HG03469 (cell line): ENCODE results near the gene NKIRAS2.

Experiments used
- ATAC-seq: cut with Tn5 transposase; IDR thresholded peaks from one replicate; pipeline ENCODE4 v1.9.1; 2021; ENCODE audit warnings: mild to moderate bottlenecking, moderate library complexity, moderate number of reproducible peaks; ENCODE audit not compliant: unreplicated experiment

NKIRAS2 gene

DNA sequence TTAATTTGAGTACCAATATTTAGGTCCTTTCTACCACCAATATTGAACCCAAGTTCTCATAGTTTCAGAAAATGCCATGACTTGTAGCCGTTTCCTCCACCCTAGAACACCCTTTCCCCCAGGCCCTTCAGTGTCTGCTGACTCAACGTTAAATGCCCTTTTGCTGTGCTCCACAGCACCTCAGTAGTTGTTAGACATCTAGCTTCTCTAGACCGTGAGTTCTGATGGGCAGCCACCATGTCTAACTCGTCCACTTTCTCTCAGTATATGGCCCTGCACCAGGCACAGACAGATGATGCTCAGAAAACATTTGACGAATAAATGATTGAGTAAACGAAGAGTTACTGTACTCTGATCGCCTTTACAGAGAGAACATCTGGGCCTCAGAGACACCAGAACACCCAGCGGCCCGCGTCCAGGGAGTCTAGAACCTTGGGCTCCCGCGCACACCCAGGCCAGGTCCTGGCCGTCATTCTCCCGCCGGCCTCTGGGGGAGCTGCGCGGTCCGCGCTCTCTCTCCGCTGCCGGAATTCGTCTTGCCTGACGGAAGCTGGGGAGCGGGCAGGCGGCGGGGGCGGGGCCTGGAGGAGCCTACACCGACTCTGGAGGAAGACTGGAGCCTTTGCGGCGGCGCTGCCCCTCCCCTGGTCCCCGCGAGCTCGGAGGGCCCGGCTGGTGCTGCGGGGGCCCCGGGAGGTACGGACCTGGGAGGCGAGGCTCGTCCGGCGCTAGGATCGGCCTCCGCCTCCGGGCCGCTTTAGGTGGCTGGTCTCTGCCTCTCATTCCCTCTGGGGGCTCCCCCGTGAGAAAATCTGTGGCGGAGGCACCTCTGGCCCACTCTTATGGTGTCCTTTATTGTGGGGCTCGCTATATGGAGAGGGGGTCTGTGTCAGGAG lies at the start of gene NKIRAS2:
Gene NKIRAS2, plus strand, starts transcription at position 582 of the 896 bp plus-strand sequence. CDS start 1,488 bp downstream, outside the sequence.
- ATAC-seq: peak; percentile 35

DNA sequence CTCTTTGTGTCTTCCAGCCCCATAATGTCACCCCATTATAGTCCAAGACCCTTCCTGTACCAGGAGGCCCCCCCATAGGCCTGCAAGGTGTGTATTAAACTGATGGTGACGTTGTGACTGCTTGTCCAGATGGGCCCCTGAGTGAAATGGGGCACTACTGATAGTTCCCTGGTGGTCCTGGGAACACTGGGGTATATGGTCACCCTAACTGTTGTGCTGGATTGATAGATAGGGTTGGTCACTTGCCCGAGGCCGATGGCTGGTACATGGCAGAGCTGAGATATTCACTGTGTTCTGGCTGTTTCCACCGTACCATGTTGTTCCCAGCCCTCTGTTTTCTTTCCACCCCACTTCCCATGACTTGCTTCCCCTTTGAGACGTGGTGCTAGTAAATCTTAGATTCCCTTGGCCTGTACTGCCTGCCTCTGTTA lies 49.0 kb upstream of the NKIRAS2 start:
- no peak for ATAC-seq

GRCh38 chr17:41971721-41972523 lies 48.0 kb upstream of the NKIRAS2 start:
- no peak for ATAC-seq

DNA sequence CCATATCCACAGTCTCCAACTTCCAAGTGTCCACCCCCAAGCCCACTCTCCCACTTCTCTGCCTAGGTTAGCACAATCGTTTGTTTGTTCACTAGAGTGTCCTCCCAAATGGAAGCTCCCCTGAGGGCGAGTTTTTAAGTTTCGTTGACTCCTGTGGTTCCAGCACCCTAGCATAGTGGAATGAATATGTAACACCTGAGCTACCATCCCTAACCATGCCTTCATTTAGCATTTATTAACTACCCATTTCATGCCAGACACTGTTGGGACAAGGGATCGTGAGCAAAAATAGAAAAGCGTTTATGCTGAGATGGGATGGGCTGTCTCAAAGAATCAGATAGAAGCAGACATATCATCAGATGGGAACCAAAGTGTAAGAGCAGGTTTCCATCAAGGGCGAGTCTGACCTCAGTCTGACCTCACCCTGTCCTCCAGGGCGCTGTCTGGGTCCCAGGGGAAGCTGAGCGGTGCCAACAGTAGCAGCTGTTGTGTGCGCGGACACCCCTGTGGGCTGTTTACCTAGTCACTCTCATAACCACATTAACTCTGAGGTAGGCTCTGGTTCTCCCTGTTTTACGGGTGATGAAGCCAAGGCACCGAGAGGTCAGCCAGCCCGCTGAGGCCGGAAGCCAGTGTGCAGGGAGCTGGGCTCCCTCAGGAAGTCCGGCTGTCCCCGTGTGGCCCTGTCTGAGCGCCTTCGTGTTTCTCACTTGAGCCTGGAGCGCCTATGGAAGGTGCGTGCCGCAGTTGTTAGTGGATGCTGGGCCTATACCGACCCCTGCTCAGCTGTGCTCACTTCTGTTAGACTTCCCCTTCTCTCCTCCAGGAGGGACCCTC lies 47.1 kb upstream of the NKIRAS2 start:
- ATAC-seq: no peak

GRCh38 chr17:41973408-41973811 lies 46.5 kb upstream of the NKIRAS2 start:
- ATAC-seq: no peak

DNA sequence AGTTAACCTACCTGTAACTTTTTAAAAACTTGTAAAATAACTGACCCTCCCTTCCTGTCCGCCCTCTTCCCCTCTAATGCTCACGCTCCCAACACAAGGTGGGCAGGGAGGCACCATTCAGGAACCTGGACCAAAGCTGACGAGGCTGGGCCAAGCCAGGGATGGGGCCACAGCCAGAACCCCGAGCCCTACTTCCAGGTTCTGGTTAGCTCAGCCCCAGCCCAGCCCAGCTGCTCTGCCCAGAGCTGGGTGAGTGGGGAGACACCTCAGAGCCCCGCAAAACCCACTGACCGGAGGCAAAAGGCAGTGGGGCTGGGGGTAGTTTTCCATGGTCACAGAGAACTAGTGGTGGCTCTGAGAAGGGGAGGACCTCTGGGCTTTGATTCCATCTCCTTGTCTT lies 45.9 kb upstream of the NKIRAS2 start:
- no peak for ATAC-seq

DNA sequence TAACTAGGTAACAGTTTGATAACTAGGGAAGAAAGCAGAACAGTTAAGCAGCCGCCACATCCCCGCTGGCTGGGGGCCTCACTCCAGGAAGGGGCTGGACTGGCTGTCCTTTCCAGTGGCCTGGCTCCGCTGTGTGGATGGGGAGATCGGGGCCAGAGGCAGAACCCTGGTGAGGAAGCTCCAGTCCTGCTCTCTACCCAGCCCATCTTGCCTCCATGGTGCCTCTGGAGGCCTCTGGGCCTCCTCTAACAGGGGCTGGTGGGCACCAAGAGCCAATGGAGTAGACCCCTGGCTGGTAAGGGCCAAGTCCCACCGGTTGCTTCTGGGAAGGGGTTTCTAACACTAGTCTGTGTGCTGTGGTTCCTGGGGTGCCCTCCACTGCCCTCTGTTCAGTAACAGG lies 45.2 kb upstream of the NKIRAS2 start:
- ATAC-seq: no peak

GRCh38 chr17:41975099-41976083 lies 44.5 kb upstream of the NKIRAS2 start:
- no peak for ATAC-seq

GRCh38 chr17:41976142-41976768 lies 43.6 kb upstream of the NKIRAS2 start:
- ATAC-seq: no peak

GRCh38 chr17:41977991-41978390 lies 41.9 kb upstream of the NKIRAS2 start:
- no peak for ATAC-seq

GRCh38 chr17:41982026-41982760 lies 37.7 kb upstream of the NKIRAS2 start:
- ATAC-seq: no peak

DNA sequence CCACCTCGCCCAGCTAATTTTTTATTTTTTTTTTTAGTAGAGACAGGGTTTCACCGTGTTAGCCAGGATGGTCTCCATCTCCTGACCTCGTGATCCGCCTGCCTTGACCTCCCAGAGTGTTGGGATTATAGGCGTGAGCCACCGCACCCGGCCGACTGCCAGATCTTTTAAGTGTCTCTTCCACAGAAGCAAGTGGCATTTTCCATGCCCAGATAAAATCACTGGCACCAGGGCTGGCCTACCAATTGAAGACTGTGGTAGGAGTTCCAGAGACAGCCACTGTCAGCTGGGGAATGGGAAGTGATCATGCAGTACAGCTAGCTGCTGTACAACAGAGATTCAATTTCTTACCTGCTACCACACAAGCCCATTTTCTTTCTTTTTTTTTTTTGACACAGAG lies 35.4 kb upstream of the NKIRAS2 start:
- no peak for ATAC-seq

DNA sequence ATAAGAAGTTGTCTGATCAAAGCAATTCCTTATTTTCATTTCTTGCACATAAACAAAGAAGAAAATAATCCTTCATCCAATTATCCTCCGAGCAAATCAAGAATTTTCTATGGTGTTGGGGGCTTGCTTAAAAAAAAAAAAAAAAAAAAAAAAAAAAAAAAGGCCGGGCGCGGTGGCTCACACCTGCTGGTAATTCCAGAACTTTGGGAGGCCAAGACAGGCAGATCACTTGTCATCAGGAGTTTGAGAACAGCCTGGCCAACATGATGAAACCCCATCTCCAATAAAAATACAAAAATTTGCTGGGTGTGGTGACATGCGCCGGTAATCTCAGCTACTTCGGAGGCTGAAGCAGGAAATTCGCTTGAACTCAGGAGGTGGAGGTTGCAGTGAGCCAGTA lies 34.0 kb upstream of the NKIRAS2 start:
- ATAC-seq: no peak

GRCh38 chr17:41986634-41987033 lies 33.3 kb upstream of the NKIRAS2 start:
- no peak for ATAC-seq

DNA sequence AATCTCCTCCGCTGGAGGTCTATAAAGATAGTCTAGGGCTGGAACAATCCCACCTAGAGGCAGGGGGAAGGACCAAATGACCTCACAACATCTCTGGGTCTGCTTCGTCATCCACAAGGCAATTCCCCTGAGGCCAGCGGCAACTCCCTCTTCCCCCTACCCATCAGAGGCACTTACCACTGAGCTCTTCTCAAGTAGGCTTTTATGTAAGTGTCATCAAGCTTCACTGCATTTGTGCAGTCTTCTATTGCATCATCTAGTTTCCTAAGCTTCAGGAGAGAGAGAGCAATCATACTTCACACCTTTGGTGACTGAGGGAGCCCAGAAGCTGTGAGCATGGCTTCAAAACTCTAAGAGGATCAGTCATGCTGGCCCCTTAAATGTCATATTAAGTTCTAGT lies 32.2 kb upstream of the NKIRAS2 start:
- ATAC-seq: no peak

DNA sequence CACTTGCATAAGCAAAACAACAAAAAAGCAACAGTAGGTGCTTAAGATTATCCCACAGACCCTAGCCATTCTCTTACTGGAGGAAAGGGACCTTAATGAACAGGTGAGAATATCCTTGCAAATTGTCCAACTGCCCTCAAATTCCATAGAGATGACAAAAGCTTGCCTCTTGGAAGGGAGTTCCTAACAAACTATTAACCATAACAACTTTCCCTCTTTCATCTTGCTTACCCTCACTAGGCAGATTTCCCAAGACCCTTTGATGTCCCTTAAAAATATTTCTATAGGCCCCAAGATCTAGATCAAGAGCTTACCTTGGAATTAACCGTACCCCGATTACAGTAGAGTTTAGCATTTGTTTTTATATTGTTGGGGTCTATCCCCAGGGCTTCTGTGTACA lies 31.5 kb upstream of the NKIRAS2 start:
- ATAC-seq: no peak

DNA sequence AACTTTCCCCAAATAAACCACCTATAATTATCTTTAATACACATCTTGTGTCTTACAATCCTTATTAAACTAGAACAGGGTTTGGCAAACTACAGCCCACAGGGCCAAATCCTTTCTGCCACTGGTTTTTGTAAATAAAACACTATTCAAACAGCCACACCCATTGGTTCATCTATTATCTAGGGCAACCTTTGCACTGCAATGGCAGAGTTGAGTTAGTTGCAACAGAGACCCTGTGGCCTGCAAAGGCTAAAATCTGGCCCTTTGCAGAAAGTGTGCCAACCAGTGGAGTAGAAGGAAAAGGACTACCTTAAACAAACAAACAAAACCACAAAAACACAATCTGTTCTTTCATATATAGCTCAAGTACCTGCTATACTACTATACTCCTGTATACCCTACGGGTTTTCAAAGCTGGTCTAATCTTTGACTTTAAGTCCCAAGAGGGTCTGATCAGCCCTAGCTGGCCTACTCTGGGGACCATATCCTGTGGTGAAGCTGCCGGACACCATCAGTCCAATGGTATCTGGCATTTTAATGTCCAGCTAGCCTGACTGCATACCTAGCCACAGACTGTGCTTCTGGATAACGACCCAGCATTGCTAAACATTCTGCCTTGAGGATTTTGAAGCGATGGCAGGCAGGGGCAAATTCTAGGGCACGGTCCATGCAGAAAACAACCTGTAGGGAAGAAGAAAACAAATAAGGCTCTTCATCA lies 30.0 kb upstream of the NKIRAS2 start:
- ATAC-seq: no peak

DNA sequence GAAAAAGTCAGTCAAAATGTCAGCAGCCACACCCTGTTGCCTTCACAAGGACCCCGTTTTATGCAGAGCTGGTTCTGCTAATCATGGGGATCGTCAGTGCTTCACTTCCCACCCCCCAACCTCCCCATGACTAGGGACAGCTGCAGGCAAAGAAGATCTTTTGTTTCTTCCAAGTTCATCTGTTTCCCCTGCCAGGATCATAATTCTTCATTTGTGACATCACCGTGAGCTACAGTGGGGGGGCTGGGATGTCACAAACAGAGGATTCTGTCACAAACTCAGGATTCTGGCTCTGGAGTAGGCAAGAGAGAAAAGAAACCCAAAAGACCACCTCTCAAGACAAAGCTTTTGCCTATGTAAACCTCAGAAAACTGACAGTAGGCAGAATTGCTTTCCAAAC lies 27.3 kb upstream of the NKIRAS2 start:
- no peak for ATAC-seq
